RKO (cell line): ENCODE results near the gene MAPKAPK2.

Experiments used
- DNase-seq: peaks from one replicate; pipeline ENCODE4 v3.0.0-alpha.2; 2016; ENCODE audit warnings: low spot score

The MAPKAPK2 gene

DNA sequence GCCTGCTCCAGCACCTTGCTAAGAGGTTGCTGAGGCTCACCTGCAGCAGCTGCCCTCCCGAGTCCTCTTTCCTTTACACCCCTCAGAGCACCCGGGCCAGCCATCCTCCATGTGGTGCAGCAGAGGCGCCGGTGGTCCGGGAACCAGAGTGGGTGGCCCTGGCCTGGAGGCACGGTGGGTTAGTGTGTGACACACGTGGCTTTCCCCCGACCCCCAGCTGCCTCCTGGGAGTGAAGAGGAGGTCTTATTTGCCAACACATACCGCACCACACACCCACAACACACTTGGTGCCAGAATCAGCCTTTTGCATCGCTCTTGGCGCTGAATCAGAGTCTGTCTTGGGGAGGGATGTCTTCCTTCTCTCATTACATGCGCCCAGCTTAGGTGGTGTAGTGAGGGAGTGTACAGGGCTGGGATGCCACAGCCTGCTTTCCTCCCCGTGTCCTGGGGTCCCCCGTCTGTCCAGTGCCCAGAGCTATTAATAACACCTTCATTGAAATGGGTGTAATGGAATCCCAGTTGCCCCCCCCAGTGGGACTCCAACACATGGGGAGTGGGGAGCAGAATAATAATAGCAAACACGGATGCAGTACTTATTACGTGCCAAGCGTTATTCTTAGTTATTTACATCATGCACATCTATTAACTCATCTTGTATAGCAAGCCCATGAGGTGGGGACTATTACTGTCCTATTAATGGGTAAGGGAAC lies 38.2 kb downstream of the MAPKAPK2 start:
- no peak for DNase-seq

DNA sequence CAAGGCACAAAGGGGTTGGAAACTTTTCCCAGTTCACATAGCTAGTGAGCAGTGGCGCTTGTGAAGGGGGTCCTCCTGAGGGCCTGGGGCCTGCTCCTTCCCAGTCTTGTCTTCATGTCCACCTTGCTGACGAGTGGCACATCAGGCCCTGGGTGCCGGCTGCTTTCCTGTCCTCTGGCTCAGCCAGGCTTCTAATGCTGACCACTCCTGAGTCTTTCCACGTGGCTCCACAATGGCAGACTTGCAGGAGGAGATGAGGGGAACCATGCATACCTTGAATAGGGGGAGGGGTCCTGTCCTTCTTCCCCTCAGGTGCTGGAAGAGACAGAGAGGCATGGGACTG lies 38.7 kb downstream of the MAPKAPK2 start:
- no peak for DNase-seq

DNA sequence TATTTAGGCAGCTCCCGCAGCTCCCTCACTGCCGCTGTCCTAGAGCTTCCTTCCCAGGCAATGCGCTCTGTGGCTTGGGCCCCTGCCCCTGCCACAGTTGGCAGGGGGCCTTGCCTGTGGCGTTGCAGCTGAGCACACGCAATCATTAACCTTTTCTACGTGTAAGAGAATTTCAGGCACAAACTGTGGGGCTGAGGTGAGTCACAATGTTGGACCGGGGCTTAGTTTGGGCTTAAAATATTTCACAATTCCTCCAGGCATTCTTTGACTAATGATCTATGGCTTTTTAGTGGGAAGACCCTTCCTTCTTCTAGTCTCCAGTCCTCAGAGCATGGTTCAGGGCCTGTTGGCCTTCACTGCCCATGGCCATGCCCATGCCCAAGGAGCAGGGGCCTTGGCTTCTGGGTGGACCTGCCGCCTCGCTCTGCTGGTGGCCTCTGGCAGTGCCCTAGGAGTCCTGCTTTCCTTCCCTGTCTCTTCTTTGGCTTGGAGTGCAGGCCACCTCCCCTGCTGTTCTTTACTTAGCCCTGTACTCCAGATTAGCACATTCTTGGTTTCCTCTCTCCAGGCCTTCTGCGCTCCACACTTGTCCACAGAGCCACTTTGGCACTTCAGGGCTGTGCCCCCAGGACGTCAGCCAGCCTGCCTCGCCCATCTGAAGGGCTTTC lies 39.2 kb downstream of the MAPKAPK2 start:
- DNase-seq, result no peak

GRCh38 chr1:206725109-206725963 lies 40.6 kb downstream of the MAPKAPK2 start:
- DNase-seq, result peak; percentile 45

GRCh38 chr1:206727981-206728696 lies 43.4 kb downstream of the MAPKAPK2 start:
- DNase-seq, result no peak

DNA sequence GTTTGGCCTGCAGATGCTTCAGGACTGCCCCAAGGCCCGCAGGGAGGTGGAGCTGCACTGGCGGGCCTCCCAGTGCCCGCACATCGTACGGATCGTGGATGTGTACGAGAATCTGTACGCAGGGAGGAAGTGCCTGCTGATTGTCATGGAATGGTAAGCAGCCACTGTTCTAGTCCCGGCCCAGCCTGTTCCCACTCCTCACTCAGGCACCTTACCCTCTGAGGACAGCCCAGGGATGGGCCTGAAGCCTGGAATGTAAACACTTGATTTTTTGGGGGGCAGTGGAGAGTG lies 43.9 kb downstream of the MAPKAPK2 start:
- no peak for DNase-seq

DNA sequence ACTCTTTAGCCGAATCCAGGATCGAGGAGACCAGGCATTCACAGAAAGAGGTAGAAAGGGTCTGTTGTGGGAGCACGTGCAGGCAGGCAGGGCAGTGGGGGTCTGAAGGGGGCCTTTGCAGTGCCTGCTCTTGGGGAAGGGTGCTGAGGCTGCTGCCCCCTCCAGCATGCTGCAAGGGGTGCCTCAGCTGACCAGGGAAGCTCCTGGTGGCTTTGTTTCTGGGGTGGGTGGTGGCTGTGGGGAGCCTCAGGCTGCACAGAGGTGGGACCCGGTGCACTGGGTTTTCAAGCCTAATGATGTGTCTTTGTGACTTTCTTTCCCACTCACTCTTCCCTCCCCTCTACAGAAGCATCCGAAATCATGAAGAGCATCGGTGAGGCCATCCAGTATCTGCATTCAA lies 44.3 kb downstream of the MAPKAPK2 start:
- DNase-seq, result no peak

GRCh38 chr1:206729507-206729906 lies 44.8 kb downstream of the MAPKAPK2 start:
- DNase-seq, result no peak

- no peak for DNase-seq
Observed at GRCh38 chr1:206732508-206732907, 47.8 kb downstream of the MAPKAPK2 start.

DNA sequence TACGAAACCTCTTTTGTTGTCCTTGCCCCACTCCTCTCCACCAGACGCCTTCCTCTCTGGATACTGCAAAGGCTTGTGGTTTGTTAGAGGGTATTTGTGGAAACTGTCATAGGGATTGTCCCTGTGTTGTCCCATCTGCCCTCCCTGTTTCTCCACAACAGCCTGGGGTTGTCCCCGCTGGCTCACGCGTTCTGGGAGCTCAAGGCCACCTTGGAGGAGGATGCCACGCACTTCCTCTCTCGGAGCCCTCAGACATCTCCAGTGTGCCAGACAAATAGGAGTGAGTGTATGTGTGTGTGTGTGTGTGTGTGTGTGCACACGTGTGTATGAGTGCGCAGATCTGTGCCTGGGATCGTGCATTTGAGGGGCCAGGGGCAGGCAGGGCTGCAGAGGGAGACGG lies 48.3 kb downstream of the MAPKAPK2 start:
- DNase-seq, result no peak

GRCh38 chr1:206734499-206735142 lies 49.9 kb downstream of the MAPKAPK2 start:
- DNase-seq, result no peak

DNA sequence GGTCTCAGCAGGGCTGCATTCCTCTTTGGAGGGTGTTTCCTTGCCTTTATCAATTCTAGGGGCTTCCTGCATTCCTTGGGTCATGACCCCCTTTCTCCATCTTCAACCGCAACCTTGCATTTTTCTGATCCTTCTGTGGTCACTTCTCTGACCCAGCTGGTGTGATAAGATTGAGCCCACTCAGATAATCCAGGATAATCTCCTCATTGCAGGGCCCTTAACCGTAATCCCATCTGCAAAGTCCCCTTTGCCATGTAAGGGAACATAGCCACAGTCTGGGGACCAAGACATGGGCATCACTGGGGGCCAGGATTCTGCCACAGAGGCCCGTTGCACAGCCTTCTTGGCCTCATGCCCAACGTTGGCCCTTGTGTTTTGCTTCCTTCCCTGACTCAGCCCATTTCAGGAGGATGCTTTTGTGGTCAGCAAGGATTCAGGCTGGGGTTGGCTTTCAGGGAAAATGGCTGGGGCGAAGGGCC lies 50.9 kb downstream of the MAPKAPK2 start:
- no peak for DNase-seq

DNA sequence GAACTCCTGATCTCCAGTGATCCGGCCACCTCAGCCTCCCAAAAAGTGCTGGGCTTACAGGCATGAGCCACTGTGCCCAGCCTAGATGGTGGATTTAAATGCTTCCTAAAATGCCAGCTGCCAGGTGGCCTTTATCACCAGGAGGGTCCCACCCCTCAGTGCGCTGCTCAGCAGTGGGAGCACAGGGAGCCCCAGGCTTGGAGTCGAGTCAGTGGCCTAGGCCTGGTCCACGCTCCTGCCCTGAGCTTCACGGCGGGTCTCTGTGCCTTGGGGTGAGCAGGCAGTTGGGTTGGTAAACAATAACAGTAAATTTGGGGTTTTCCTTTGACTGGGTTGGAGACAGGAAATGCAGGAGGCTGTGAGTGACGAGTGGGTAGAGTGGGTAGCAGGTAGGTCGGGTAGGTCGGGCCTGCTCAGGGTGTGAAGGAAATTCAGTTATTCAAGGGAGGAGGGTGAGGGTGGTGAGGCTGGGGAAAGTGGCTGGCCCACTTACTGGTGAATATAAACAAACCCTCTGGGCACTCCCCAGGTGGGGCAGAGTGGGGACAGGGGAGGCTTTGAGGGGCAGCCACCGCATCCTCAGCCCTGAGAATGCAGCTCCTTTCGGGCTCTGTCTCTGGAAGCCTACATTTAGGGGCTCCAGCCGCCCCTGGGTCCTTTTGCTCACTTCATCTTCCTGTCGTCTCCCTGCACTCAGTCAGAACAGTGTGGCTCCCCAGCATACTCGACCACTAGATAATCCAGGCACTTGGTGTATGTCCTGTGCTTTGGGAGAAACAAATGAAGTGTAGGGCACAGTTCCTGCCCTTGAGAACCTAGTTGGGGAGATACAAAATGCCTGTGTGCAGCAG lies 52.4 kb downstream of the MAPKAPK2 start:
- DNase-seq, result no peak

GRCh38 chr1:206737729-206738201 lies 53.1 kb downstream of the MAPKAPK2 start:
- no peak for DNase-seq

- peak; percentile 41 for DNase-seq
Observed at GRCh38 chr1:206738370-206739366, 54.0 kb downstream of the MAPKAPK2 start.

DNA sequence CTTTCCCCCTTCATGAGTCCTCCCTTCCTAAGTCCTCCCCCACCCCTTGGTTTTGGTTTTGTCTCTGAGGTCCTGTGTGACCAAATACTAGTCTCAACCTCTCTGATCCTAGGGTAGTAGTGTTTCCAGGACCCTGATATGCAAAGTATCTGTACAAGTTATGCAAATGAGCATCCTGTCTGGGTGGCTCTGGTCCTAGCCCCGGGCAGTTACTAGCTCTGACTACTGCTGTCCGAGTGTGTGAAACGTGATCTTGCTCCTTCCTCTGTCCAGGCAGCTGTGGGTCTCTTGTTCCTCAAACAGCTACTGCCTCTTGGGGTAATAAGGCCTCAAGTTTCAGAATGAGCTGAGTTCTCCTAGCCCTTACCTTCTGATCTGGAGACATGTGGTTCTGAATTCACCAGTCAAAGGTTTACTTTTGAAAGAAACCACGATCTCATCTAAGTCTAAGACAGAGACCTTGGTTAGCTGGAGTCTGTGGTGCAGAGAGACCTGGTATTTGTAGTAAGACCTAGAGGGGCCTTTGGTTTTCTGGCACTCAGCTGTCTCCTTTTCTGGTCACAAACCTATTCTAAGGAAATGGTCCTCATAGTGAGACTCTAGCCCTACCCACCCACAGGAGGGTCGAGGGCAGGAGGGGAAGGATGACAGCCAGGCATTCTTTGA lies 54.8 kb downstream of the MAPKAPK2 start:
- no peak for DNase-seq

GRCh38 chr1:206741142-206741701 lies 56.5 kb downstream of the MAPKAPK2 start:
- no peak for DNase-seq

DNA sequence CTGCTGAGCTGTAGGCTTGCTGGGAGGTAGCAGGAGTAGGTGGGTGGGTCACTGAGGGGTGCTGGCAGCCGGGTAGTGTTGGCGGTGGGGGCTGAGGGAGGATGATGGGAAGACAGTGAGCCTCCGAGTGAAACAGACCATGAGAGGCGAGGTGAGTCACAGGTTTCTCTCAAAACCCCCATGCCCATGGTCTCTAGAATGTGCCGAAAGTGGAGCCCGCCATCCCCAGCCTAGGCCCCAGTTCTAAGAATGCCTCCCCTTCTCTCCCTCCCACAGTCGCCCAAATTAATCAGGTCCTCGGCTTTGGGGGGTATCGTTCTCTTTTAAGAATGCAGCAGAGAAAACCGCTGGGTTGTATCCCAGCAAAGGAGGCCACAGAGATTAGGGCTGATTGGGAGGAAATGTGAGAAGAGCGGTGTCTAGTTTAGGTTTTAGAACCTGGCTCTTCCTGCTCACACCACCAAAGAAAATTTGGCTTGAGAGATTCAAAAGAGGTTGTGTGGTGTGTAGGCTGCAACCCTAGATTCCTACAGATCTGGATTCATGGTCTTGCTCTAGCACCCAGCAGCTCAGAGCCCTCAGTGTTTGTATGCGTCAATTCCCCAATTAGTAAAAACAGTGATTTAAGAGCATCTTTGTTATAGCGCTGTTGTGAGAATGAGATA lies 58.1 kb downstream of the MAPKAPK2 start:
- no peak for DNase-seq
